HEK293T (cell line): ENCODE measurements around the gene BLVRA.

ENCODE experiments used
- ARNT ChIP-seq: fragments of 450-650 bp; IDR thresholded peaks from 2 replicates; pipeline ENCODE4 v1.6.1; 2017; ENCODE audit warnings: mild to moderate bottlenecking
- BHLHE40 ChIP-seq: fragments of 450-650 bp; IDR thresholded peaks from 2 replicates; pipeline ENCODE4 v1.6.1; 2016; ENCODE audit warnings: mild to moderate bottlenecking, moderate library complexity, borderline replicate concordance
- ELF4 ChIP-seq: fragments of 450-650 bp; IDR thresholded peaks from 2 replicates; pipeline ENCODE4 v1.6.1; 2017; ENCODE audit warnings: antibody characterized with exemption
- FOXM1 ChIP-seq: fragments of 450-650 bp; IDR thresholded peaks from 2 replicates; pipeline ENCODE4 v1.6.1; 2017; ENCODE audit warnings: mild to moderate bottlenecking, borderline replicate concordance
- PKNOX1 ChIP-seq: fragments of 450-650 bp; IDR thresholded peaks from 2 replicates; pipeline ENCODE4 v1.6.1; 2016
- SP1 ChIP-seq: fragments of 450-650 bp; IDR thresholded peaks from 2 replicates; pipeline ENCODE4 v1.6.1; 2017
- SUZ12 ChIP-seq: fragments of 450-650 bp; IDR thresholded peaks from 2 replicates; pipeline ENCODE4 v1.6.1; 2016; ENCODE audit warnings: mild to moderate bottlenecking
- TARDBP ChIP-seq: fragments of 450-650 bp; IDR thresholded peaks from 2 replicates; pipeline ENCODE4 v1.6.1; 2016
- ZNF384 ChIP-seq: fragments of 450-650 bp; IDR thresholded peaks from 2 replicates; pipeline ENCODE4 v1.6.1; 2016

- TF ChIP-seq ZNF384, result no peak
- TF ChIP-seq BHLHE40, result no peak
- no peak for TF ChIP-seq TARDBP
- no peak for TF ChIP-seq FOXM1
- no peak for TF ChIP-seq SP1
- no peak for TF ChIP-seq ELF4
- no peak for TF ChIP-seq ARNT
- no peak for TF ChIP-seq SUZ12
- TF ChIP-seq PKNOX1, result no peak
Measured at GRCh38 chr7:43758822-43759683, 573 bp downstream of the BLVRA start.
